NCI-H748 (cell line): ENCODE data around the gene PSMD11.

ENCODE experiments used
- DNase-seq: peaks from one replicate; lab custom pipeline; 2025; ENCODE audit not compliant: unreplicated experiment; lab: John Stamatoyannopoulos, UW

Gene PSMD11

GRCh38 chr17:32463304-32463703 lies 19.0 kb downstream of the PSMD11 start:
- no peak for DNase-seq

DNA sequence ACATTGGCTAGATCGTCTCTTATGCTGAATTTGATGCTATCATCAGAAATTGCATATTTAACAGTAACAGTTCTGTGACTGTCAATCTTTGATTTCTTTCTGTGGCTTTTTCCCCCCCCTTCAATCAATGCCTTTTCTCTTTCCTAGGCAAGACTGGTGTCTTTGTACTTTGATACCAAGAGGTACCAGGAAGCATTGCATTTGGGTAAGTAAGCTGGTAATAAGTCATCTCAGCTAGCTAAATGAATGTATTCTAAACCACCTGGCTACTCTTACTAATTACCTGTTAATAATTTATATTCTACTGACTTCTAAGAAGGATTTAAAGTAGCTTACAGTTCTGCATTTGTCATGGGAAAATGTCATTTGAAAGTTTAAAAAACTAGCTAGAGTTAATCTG lies 20.1 kb downstream of the PSMD11 start:
- no peak for DNase-seq

DNA sequence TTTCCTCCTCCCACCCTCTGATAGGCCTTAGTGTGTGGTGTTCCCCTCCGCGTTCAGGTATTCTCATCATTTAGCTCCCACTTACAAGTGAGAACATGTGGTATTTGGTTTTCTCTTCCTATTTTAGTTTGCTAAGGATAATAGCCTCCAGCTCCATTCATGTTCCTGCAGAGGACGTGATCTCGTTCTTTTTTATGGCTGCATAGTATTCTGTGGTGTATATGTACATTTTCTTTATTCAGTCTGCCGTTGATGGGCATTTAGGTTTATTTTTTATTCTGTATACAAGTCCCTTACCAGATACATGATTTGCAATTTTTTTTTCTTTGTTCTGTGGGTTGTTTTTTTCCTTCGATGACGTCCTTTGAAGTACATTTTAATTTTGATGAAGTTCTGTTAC lies 23.6 kb downstream of the PSMD11 start:
- no peak for DNase-seq

DNA sequence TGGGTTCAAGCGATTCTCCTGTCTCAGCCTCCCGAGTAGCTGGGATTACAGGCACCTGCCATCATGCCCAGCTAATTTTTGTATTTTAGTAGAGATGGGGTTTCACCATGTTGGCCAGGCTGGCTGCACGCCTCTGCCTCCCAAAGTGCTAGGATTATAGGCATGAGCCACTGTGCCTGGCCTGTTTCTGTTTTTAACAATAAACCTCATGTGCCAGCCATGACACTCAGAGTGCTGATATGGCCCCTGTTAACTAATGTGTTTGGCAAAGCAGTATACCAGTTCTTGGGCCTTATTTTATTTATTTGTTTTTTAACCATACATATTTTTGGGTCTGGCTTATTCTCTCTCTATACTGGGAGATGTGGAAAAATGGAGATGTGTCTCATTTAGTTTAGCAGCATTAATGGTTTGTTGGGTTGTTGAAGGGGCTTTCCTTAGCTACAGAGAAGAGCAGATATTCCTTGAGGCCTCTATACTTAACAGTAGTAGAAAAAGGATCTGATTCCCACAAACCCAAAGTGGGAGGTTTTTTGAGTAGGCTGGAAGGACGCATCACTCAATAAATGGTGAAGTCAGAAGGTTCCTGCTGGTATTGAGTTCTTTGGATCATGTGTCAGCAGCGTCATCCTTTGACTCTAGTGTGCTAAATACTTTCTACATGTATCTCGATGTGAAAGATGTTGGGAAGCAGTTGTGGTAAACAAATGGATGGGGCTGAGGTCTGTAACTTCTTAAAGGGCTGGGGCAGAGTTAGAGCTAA lies 26.3 kb downstream of the PSMD11 start:
- no peak for DNase-seq

DNA sequence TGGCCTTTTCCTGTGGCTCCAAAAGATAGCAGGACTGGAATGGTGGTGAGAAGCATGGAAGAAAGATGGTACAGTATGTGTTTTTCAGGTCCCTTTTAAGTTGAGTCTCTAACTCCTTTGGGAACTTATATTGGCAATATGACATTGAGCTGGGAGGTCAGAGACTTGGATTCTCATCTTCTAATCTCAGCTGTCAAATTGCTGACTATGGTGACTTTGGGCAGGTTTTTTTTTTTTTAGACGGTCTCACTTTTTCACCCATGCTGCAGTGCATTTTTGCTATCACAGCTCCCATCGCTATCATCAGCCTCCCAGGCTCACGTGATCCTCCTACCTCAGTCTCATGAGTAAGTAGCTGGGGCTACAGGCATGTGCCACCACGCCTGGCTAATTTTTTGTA lies 27.3 kb downstream of the PSMD11 start:
- DNase-seq: no peak

DNA sequence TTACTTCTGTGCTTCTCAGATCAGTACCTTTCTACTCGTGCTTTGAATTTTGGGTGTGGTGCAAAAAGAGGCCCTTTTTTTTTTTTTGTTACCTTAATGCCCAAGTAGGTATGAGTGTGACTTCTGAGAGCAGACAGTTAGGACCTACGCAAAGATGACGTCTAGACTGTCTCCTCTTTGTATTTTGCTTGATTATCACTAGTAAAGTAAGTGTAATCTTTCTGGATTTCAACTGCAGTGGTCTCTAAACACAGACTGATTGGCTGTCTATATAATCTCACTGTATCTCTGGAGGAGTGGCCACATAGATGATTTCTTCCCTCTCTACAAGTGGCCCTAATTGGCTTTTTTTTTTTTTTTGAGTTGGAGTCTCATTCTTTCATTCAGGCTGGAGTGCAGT lies 30.9 kb downstream of the PSMD11 start:
- DNase-seq: no peak

DNA sequence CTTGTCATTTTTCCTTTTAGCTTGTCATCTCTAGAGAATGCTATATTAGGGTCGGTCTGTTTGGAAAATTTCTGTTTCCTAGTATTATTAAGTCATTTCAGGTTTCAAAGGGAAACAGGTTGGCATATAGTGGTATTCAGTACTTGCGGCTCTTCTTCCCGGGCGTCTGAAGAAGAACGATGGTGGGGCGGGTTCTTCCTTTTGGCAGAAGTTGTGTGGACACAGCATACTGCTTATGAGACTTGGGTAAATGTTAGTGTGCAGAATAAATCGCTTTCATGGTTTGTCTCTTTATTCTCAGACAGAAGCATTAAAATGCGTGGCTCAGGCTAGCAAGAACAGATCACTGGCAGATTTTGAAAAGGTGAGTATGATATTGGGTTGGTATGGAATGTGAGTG lies 32.9 kb downstream of the PSMD11 start:
- no peak for DNase-seq

- no peak for DNase-seq
These were observed 34.8 kb downstream of the PSMD11 start for GRCh38 chr17:32479074-32479617.

DNA sequence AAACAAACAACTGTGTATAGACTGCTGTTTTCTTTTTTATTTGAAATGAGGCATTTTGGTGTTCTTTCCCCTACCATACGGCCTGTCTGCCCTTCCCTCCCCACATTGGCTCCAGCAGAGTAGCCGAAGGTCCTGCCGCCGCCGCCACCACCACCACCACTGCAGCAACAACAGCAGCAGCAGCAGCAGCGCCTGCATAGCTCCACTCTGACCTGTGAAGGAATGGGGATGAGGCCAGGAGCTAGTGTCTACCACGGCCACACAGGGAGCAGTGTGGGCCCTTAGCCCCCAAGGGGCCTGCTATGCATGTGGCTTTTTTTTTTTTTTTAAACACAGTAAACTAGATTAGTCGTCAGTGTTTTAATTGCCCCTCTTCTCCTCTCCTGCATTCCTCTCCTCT lies 36.9 kb downstream of the PSMD11 start:
- no peak for DNase-seq

DNA sequence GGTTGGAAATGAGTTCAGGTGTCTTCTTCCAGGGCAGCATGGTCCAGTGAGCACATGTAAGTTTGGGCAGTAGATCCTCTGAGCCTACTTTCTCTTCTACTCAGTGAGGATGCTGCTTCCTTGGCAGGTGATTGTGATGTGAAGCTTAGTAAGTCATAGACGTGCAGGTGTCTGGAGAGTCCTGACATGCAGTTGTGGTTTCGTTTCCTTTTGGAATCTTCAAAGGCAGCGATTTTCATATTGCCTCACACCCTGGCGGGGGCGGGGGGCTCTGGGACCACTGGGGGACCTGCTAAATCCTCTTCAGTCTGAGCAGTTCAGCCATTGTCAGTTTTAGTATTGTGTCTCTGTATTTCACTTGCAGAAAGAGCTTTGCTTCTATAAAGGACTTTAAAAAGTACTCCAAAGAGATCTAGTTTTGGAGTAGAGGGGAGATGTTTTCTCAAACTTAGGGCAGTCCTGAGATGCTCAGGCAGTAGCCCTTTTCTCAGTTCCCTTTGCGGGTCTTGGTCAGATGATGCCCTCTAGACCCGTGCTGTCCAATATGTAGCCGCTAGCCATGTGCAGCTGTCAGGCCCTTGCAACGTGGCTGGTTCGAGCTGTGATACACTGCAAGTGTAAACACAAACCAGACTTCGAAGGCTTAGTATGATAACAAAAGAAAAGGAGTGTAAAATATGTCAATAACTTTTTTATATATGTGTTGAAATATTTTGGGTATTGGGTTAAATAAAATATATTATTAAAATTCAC lies 38.4 kb downstream of the PSMD11 start:
- no peak for DNase-seq

GRCh38 chr17:32483451-32484019 lies 39.2 kb downstream of the PSMD11 start:
- DNase-seq: peak; percentile 85

DNA sequence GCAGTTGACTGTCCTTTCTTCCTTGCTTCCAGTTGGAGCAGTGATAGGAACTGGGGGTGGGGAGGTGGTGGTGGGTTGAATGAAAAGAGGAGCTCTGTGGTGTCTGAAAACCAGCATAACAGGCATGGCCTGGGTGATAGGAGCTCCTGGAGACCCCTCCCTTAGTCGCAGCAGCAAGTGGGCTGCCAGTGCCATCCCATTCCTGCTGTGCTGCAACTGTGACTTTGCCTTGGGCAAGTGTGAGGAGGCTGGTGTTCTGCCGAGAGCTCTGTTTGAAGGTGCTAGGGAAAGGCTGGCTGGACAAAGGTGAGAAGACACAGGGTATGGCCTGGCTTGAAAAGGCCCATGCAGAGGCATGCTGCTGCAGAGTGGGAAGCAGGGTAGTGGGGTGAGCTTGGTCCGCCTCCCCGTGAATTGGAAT lies 39.7 kb downstream of the PSMD11 start:
- DNase-seq: no peak

GRCh38 chr17:32484628-32485027 lies 40.3 kb downstream of the PSMD11 start:
- DNase-seq: no peak

DNA sequence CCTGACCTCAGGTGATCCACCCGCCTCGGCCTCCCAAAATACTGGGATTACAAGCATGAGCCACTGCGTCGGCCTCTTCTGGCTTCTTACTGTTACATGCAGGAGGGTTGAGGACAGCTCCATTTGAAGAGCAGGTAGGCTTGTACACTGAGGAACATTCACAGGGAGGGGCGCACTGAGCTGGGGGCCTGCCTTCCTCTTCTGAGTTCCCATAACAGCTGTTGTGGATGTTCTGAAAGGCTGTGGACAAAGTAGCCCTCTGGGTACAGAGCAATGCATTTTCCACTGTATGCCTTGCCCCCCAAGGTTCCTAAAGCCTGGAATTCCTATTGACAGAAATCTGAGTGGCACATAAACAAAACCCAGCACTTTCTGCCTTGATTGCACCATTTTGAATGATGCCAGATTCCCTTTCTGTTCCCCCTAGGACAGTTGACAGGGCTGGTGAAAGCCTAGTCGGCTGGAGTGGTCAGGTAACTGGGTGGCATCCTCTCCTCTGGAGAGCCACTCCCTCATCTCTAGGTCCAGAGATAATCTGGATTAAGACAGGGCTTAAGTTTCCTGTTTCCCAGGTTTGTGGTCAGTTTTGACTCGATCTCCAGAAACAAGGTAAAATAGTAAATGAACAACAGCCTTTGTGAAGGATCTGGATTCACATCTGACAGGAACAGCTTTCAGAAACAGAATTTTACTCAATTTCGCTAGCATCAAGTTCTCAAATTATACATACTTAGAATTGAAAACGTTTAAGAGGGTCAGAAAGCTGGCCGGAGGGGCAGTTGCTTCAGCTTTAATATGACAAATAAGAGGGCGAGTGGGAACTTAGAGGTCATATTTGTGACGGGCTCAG lies 41.2 kb downstream of the PSMD11 start:
- DNase-seq: no peak

DNA sequence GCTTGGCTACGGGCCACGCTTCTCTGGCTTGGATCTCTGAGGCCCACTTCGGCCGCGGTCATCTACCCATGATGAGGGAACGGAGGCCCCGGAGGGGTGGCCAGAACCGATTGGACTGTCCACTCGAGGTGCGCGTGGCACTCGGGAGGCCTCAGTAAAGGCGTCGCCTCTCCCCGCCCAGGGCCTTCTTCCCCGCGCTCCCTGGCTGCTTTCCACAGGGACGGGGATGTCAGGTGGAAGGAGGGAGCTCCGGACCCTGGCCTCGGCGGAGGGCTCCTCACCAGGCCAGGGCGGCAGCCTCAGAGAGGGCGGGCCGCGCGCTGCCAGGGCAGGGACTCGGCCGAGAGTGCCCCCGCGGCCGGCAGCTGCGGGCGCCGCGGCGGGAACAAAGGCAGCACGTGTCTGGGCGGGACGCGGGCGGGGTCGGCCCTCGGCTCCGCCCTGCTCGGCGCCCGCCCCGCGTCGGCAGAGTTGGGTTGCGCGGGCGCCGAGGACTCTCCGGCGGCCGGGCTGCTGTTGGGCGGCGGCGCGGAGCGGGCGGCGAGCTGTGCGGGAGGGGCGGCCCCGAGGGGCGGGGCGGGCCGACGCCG lies 41.9 kb downstream of the PSMD11 start:
- DNase-seq: peak; percentile 92

- peak; percentile 91 for DNase-seq
These were observed 42.6 kb downstream of the PSMD11 start, which contains the start of gene CDK5R1 for GRCh38 chr17:32486701-32487472. Gene CDK5R1, plus strand, starts transcription at chr17:32486993. Its CDS starts 628 bp downstream, at chr17:32487621.

- peak; percentile 65 for DNase-seq
These were observed 43.3 kb downstream of the PSMD11 start for GRCh38 chr17:32487473-32488176.

GRCh38 chr17:32488177-32488542 lies 43.9 kb downstream of the PSMD11 start:
- DNase-seq: peak; percentile 50

DNA sequence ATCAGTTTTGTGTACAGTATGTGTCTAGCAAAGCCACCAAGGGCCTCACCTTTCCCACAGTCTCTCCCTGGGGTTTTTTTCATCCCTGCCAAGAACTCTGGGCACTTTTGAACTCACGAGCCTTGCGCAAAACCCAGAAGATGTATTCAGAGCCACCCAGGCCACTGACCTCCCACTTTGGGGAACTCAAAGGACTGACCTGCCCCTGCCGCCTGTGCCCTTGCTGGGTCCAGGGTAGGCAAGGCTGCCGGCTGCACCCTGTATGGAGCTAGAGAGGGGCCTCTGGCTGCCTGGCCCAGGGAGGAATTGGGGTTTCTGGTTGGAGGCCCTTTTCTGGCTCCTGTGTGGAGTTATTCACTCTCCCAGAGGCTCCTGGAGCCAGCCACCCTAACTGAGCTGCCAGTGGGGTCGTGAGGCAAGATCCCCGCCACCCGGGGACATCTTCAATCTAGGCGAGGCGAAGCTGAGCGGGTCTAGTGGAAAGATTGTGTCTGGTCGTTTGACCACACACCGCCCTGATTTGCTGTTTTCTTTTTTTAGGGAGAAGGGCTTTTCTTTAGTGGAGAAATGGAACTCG lies 44.4 kb downstream of the PSMD11 start:
- no peak for DNase-seq
